Sciatic nerve (tissue), 2 donors: ENCODE measurements around the gene AAK1. TPM values are rescaled to one million over a fixed set of nuclear protein-coding genes. Genes with fewer than 3 reads are reported as not detected.

ENCODE experiments used
- ATAC-seq: fragments of 200-7000 bp; cut with Tn5 transposase; one replicate; pipeline ENCODE4 v1.9.1; 2020; ENCODE audit warnings: mild to moderate bottlenecking, moderate library complexity
- DNase-seq: peaks from one replicate; pipeline ENCODE4 v3.0.0-alpha.2; 2020; ENCODE audit warnings: low spot score
- intact Hi-C: fragments of 100-400 bp; cut with DNase I; formaldehyde crosslinking; loops from one replicate; pipeline ENCODE4 v1.14.2; 2022
- total RNA-seq: library from RNA; stranded (reverse); fragmentation: NEBNext Ultra II Directional; extraction: Animal tissue kit (Norgen Biotek cat#: 25700); gene quantifications from one replicate; pipeline ENCODE4 v1.2.1, GENCODE V29; 2021
- donor health status: DM: no; HTN: no; CAD: no.
- donor health status: DM: no; HTN: no; CAD: no.

The AAK1 gene
- total RNA-seq, 1 donor from 2014 or later = 82.4 TPM

DNA sequence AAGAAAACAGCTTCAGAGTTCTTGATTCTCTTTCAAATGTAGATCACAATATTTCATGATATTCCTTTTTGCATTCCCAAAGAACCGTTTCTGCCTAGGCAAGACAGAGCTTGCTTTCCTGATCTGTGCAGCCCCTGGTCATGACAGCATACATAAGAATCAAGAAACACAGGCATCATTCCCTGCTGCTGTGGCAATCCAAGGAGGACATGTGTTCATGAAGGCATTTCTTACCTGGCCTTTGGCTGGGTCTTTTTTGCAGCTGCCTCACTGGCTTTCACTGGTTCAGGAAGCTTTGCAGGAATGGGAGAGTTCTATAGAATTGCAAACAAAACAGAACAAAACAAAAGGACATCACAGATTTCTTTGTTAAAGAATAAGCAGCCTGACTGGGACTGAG lies 118.7 kb downstream of the AAK1 start:
- DNase-seq (no peak), ATAC-seq (no peak)
- intact Hi-C loops = no loop called here

DNA sequence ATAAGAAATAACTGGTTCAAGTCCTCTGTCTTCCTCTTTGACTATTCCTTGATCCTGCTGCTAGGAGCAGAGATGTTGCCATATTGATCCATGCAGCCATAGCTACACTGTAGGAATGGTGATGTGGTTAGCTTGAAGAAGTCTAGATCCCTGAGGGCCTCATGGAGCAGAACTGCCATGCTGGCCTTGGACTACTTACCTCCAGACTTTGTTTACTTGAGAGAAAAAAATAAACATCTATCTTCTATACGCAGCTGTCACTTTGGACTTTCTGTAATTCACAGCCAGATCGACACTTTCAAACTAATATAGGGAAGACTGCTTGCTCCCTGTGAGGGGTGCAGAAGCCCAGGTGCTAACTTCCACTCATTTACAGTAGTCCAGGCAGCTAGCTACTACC lies 121.8 kb downstream of the AAK1 start:
- no peak for ATAC-seq
- no peak for DNase-seq
- intact Hi-C loops = no loop called here

DNA sequence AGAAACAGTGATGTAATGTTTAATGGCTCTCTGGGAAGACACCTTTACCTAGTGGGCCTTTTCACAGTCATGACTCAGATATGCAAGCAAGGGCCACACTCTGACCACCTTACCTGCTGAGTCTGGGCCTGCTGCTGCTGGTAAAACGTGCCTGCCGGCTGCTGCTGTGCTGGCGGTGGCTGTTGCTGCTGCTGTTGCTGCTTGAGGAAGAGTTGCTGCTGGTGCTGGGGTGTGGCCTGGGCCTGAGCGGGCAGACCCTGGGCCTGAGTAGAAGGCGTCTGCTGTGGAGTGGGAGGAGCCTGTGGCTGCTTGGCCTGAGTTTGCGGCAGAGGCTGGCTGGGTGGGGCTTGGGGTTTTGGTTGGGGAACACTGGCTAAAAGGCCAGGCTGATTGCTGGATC lies 124.7 kb downstream of the AAK1 start:
- intact Hi-C loops = no loop called here
- DNase-seq = peak; percentile 65
- peak; percentile 78 for ATAC-seq

DNA sequence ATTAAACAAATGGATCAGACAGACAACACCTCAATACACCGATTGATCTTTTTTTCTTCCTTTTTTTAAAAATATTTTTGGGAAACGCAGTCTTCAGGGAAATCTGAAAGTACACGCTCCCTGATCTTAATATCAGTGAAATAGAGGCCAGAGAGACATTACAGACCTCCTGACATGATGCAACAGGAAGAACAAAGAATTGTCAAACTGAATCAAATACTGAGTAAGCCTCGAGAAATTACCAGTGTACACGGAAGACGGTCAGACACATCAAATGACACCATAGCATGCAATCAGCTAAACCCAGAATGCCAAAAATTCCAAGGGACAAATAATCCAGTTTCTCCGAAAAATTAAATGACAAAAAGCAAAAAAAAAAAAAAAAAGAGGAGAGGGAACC lies 126.1 kb downstream of the AAK1 start:
- intact Hi-C loops = no loop called here
- DNase-seq = no peak
- peak; percentile 79 for ATAC-seq

DNA sequence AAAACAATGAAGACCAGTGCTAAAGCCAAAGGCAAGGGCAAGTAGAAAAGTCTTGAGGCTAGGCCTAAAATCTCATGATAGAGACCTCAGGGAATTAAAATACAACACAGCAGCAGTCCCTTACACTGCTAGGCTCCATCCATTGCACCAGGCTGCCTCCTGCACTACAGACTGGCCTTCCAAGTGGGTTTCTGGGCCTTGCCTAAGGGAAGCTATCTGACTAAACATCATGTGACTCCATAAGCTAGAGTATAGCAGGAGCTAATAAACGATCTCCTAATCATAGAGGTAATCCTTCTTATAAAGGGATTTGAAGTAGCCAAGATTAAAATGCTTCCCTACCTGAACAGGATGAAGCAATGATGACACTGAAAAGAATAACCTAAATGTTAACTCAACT lies 128.7 kb downstream of the AAK1 start:
- ATAC-seq = no peak
- intact Hi-C loops = no loop called here
- DNase-seq = no peak

DNA sequence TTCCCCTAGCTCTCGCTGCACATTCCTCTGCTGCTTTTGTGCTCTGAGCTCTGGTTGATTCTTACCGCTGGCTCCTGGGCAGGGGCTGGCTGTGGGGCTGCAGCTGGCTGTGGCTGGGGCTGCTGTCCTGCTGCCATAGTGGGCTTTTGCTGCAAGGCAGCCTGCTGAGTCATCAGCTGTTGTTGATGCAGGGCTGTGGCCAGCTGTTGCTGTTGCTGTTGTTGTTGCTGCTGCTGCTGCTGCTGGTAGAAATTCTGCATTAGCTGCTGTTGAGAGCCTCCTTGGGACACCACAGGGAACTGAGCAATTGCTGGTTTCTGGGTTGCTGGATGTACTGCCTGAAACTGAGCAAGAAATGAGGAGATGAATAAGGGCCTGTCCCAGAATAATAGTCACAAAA lies 129.1 kb downstream of the AAK1 start:
- intact Hi-C loops = no loop called here
- no peak for DNase-seq
- ATAC-seq = peak; percentile 50

DNA sequence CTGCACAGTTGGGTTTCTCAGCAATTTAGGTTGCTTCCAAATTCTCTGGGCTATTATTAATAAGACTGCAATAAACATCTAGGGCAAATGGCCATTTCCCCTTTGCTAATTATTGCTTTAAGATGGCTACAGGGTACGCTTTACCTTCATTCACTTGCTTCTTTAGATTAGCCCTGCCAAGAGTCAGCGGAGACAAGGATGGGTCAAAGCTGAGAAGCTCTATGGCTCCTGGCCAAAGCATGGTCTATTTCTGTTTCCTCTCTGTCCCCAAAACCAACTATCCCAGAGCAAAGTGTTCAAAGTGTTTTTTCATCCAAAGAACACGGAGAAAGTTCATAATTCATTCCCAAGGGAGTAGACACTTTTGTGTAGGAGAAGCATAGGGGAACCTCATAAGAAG lies 131.1 kb downstream of the AAK1 start:
- DNase-seq = no peak
- intact Hi-C loops = no loop called here
- ATAC-seq = no peak

DNA sequence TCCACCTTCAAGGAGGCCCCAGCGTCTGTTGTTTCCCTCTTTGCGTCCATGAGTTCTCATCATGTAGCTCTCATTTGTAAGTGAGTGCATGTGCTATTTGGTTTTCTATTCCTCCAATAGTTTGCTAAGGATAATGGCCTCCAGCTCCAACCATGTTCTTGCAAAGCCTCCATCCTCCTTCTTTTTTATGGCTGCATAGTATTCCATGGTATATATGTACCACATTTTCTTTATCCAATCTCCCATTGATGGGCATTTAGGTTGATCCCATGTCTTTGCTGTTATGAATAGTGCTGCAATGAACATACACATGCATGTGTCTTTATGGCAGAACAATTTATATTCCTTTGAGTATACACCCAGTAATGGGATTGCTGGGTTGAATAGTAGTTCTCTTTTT lies 133.3 kb downstream of the AAK1 start:
- intact Hi-C loops = no loop called here
- no peak for ATAC-seq
- DNase-seq = no peak

DNA sequence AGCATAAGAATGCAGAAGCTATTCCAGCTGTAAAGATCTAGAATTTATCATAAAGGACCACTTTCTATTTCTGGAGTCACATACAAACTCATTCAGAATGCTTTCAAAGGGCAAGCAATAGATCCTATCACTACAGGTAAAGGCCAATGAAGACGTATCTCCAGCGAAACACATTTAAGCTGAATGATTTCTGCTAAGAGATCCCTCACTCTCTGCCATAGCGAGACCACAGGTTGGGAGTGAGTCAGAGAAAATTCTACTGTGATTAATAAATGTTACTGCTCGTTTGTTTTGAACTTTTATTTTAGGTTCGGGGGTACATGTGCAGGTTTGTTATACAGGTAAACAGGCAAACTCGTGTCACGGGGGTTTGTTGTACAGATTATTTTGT lies 133.8 kb downstream of the AAK1 start:
- no peak for ATAC-seq
- intact Hi-C loops = no loop called here
- no peak for DNase-seq

DNA sequence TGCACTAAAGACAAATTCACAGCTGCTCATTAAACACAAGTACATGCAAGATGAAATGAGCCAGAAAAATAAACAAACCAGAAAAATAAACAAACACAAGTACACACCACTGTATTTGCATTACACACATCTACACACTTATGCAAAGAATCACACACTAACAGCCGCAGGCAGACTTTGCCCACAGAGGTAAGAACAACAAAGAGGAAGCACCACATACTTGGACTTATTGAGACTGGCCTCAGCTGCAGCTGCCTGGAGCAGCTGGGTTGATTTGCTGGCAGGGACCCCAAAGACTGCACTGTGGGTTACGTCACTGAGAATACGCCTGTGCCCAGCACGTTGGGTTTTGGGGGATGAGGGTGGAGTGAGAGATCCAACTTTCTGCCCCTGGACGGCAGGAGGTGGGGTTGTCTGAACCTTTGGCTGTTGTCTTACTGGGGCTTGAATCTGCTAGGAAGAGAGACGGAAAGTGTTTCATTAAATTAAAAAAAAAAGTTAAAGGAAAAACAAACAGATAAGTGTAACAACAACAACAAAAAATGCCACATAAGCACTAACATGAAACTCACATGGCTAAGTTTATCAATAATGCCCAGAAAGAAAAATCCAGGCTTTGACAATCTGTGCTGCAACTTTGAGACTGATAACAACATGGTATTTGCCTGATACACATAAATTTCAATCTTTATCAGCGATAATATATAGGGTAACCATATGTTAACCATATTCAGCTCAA lies 134.4 kb downstream of the AAK1 start:
- ATAC-seq (peak; percentile 62), DNase-seq (no peak)
- intact Hi-C loops = no loop called here

DNA sequence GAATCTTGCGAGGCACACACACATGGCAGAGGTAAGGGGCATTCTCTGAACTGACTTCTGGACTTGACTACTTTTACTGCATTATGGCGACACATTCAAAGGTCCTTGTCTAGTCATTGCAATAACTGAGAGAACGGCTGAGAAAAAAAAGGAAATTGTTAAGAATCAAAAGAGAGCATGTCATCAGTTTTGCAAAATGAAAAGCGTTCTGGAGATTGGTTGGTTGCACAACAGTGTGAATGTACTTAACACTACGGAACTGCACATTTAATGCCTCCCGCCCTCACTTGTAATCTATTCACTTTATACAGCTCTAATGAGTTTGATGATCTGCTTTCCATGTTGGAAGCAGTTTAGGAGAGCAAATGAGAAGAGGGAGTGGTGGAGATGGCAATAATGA lies 137.8 kb downstream of the AAK1 start:
- DNase-seq = no peak
- intact Hi-C loops = no loop called here
- no peak for ATAC-seq

DNA sequence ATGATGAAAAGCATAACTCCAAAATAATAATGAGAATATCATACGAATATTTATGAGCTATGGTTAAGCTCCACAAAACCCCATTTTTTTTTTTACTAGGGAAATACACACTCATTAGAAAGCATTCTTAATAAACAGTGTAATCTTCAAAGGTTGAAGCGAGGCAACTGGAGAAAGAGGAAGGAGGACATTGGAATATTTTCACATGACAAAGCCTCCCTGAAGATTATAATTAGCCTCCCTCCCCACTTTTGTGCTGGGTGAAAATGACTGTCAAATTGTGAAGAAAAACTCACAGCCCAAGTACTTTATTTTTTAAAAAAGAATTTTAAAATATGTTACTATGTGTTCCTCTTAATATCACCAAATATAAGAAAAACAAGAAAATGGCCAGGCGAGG lies 142.2 kb downstream of the AAK1 start:
- DNase-seq (no peak), ATAC-seq (no peak)
- intact Hi-C loops = no loop called here

DNA sequence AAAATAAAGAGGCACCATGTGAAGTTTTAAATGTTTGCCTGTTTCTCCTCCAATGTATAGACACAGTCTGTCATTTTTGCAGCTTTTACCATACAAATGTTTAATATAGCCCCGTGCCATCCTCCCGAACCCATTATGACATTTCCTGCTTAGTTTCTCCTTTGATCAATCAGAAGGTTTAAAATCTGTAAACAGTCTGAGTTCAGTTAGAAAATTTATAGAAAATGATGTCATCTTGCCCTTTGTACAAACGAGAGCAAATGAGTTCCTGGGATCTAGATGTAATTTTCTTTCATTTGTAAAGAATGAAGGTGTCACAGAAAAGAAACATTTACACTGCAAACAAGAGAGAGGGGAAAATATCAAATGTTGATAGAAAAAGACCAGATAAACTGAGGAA lies 143.6 kb downstream of the AAK1 start:
- DNase-seq = no peak
- no peak for ATAC-seq
- intact Hi-C loops = no loop called here

DNA sequence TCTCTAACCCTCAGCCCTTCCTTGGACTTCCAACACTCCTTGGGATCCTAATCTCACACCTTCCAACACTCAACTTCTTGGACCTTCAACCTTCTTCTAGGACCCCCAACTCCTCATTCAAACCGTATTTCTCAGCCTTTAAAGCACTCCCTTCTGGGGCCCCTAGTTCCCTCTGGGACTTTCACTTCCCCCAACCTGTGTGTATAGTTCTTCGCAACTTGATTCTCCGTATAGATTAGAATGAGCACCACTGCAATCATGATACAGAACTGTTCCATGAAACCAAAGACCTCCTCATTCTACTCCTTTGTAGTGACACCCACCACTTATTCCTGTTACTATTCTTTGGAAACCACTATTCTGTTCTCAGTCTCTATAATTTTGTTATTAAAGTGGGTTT lies 144.3 kb downstream of the AAK1 start:
- ATAC-seq = peak; percentile 41
- intact Hi-C loops = no loop called here
- DNase-seq = no peak

DNA sequence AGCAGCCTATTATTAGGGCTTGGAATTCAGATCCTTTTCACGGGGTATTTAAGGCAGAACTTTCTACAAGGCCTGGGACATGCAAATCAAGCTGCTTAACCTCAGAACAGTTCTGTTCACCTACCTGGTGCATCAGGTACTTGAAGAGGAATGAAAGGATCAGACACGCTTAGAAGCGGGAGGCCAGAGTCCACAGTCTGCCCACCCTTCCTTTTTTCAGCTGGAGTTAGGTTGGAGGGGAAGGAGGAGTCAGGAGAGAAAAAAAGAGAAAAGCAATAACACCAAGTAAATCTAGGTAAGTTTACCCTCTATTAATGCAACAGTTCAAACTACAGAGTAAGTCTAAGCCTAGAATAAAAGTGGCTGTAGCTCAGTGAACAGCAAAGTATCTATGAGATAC lies 147.7 kb downstream of the AAK1 start:
- no peak for DNase-seq
- intact Hi-C loops = no loop called here
- no peak for ATAC-seq

DNA sequence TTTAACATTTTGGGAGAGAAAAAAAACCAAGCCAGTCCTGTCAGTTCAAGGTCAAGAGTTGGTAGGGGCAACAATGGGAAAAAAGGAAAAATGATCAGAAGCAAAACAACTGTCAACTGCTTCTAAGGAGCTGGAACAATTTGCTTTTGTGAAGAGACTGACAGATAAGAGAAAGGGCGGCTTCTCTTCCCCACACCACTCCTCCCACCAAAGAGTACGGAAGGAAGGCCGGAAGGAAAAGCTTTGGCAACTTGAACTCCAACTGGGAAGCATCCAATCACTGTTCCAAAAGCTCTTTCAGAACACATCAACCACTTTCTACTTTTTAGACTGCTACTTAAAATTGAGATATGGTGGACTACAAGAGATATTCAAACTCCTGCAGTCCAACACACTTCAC lies 148.5 kb downstream of the AAK1 start:
- DNase-seq (no peak), ATAC-seq (no peak)
- intact Hi-C loops = no loop called here

DNA sequence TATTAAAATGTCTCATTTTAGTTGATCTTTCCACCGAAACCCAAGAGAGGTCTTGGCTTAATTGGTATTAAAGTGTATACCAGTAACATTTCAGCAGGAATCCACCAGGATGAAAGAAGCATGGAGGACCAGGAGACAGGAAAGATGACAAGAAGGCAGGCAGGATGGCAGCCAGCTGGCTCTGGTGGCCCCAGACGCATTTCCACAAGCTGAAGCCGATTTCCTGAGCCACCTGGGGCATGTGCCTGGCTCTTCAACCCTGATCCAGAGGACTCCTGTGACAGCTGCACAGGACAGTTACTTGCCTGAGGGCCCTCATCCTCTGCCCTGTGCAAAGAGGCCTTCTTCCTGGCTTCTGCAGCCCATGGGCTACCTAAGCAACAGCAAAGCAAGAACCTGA lies 149.4 kb downstream of the AAK1 start:
- intact Hi-C loops = no loop called here

DNA sequence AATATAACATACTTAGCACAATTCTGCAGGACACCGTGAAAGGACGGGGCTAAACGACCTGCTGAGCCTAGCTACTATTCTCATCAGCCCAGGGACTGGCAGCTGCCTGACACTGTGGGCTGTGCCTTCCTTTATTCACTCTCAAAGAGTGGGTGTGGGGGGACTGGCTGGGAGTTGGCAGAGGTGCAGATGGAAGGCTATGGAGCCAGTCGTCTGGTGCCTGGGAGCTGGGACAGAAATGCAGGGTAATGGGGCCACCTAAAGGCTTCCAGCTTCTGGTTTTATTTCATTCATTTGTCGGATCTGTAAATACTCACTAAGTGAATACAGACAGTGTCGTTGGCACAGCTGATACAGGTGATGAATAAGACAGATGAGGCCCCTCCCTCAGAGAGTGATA lies 150.3 kb downstream of the AAK1 start:
- intact Hi-C loops = no loop called here
- ATAC-seq = peak; percentile 81
- DNase-seq = no peak

More for the DNA sequence above, 149.4 kb downstream of the AAK1 start:
- ATAC-seq (no peak), DNase-seq (no peak)

DNA sequence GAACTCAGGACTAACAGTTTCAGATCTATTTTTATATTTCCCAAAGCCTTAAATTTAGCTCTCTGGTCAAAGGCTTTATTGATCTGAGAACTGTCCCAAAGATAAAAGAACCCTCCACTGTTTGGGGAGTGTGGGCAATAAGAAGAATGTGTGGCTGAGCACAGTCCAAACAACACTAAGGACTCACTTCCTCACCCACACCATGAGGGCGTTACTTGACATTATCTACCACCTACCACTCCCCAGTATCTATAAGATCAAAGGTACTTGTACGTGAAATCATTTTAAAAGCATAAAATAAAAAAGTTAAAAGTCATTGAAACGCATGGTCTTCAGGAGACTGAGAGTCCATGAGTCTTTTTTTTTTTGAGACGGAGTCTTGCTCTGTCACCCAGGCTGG lies 151.7 kb downstream of the AAK1 start:
- DNase-seq (no peak), ATAC-seq (no peak)
- intact Hi-C loops = no loop called here

DNA sequence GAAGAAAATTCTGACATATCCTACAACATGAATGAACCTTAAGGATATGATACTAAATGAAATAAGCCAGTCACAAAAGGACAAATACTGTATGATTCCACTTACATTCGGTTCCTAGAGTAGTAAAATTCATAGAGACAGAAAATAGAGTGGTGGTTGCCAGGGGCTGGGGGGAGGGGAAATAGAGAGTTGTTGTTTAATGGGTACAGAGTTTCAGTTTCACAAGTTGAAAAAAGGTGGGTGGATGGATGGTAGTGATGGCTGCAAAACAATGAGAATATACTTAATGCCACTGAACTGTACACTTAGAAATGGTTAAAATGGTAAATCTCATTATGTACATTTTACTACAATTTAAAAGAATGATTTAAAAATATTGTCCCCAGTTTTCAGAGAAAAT lies 153.1 kb downstream of the AAK1 start:
- ATAC-seq = no peak
- no peak for DNase-seq
- intact Hi-C loops = no loop called here

DNA sequence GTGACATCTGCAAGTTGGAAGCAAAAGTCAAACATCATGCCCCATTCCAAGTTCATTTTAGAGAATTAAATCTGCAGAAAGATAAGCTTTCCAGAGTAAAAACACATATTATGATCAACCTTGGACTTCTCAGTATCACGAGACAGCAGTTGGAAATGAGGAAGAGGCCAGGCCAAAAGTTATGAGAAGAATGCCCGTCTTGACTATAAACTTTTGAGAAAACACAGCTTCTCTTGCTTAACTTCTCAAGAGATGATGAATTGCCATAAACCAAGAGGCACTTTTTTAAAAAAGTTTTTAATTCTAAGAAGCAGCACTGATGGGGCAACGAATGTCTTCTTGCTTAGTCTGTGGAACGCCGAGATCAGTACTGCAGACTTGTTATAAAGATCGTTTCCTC lies 153.7 kb downstream of the AAK1 start:
- DNase-seq (no peak), ATAC-seq (peak; percentile 28)
- intact Hi-C loops = no loop called here

DNA sequence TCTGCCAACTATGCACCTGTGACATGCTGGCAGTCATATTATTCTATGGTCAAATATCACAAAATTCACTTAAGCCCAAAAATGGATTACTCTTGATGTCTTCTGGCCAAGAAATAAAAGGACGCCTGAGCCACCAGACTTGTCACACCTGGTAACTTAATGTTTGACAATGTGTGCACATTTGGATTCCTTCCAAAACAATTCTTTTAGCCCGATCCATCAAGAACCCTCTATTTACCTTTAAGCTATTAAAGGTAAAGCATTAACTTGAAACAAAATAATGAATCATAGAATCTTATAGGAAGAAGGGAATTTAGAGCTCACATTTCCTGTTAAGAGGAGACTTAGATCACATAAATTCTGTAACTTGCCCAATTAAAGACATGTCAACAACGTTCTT lies 159.8 kb downstream of the AAK1 start:
- no peak for ATAC-seq
- no peak for DNase-seq
- intact Hi-C loops = no loop called here
